ENCODE results near the gene DLG1. TPM values are rescaled to one million over a fixed set of nuclear protein-coding genes. Genes with fewer than 3 reads are reported as not detected.

The DLG1 gene
- total RNA-seq, 1 experiment from 2014 or later: 55.2 TPM

- no peak for DNase-seq (ENCODE audit: low read depth)
Observed at GRCh38 chr3:197253238-197253947, 45.0 kb downstream of the DLG1 start.

GRCh38 chr3:197249542-197249941, 48.9 kb downstream of the DLG1 start:
- DNase-seq (ENCODE audit: low read depth): no peak

DNA sequence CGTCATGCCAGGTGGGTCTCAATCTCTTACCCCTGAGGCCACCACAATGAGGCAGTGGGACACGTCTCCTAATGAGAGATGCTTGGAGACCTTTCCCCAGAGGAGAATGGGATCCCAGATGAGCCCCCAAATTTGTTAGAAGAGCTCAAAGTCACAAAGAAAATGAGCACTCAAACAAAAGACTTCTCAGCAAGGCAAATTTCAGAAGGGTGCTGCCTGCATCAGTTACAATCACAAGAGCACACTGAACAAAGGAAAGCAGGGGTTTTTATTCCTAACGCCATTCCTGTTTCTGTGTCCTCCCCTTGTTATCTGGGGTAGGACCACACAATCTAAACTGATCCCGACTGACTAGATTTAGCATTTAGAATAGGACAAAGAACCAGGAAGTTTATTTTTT, 50.1 kb downstream of the DLG1 start:
- no peak for DNase-seq (ENCODE audit: low read depth)

GRCh38 chr3:197244751-197245150, 53.7 kb downstream of the DLG1 start:
- no peak for DNase-seq (ENCODE audit: low read depth)

GRCh38 chr3:197242784-197243432, 55.5 kb downstream of the DLG1 start:
- DNase-seq (ENCODE audit: low read depth): no peak

GRCh38 chr3:197241173-197241572, 57.2 kb downstream of the DLG1 start:
- no peak for DNase-seq (ENCODE audit: low read depth)

DNA sequence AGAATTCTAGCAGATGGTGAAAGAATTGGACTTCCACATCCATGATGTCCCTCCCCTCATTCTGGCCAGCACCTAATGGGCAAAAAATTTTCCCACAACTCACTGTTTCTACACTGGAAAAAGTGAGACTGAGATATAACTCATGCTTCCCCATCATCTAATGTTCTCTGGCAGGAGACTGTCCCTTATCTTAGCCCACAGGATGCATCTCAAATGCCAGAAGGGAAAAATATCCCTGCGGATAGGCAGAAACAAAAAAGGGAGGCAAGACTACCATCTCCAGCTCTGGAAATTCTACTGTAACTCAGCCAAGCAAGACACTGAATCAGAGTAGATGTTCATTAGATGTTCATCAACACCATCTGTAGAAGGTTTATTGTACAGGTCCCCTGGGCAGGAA, 58.6 kb downstream of the DLG1 start:
- no peak for DNase-seq (ENCODE audit: low read depth)

GRCh38 chr3:197238842-197239241, 59.6 kb downstream of the DLG1 start:
- DNase-seq (ENCODE audit: low read depth): no peak

DNA sequence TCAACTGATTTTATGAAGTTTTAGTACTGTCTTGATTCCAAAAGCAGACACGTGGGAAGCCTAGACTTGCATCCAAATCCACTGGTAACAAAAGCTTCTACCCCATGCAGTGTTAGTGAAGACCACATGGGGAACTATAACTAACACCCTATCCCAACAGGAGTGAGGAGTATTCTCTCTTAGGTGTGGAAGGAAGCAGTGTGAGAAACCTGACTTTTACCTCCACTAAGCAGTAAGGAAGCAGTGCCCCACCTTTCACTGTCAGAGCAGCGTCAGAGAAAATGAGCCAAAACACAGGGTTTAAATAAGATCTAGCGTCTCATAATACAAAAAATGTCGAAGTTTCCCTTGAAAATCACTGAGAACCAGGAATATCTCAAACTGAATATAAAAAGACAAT, 60.5 kb downstream of the DLG1 start:
- DNase-seq (ENCODE audit: low read depth): no peak

DNA sequence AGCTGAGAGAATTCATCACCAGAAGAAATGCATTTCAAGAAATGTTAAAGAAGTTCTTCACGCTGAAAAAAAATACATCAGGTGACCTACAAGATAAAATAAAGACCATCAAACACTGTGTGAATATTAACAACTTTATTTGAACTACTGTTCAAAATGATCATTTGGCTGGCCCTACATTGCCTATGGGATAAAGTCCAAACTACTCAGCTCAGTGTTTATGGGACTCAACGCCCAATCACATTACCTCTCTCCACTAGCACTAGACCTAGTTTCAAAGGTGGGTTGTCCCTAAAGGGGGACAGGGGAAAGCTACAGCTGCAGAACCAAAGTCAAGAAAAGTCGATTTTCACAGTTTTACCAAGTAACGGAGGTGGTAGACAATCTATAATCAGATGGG, 62.0 kb downstream of the DLG1 start:
- DNase-seq (ENCODE audit: low read depth): no peak

- no peak for DNase-seq (ENCODE audit: low read depth)
Observed at GRCh38 chr3:197234947-197235914, 63.2 kb downstream of the DLG1 start.

DNA sequence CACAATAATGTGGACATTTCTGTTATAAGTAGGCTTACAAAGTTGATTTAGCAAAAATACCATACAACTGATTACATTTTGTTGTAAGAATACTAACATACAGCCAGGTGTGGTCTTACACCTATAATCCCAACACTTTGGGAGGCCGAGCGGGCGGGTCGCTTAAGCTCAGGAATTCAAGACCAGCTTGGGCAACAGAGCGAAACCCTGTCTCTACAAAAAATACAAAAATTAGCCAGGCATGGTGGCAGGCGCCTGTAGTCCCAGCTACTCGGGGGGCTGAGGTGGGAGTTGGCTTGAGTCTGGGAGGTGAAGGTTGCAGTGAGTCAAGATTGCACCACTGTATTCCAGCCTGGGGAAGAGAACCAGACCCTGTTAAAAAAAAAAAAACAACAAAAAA, 67.1 kb downstream of the DLG1 start:
- no peak for DNase-seq (ENCODE audit: low read depth)

- DNase-seq (ENCODE audit: low read depth): no peak
Observed at GRCh38 chr3:197229836-197230235, 68.6 kb downstream of the DLG1 start.

GRCh38 chr3:197229178-197229577, 69.2 kb downstream of the DLG1 start:
- no peak for DNase-seq (ENCODE audit: low read depth)

- DNase-seq (ENCODE audit: low read depth): no peak
Observed at GRCh38 chr3:197227780-197228574, 70.4 kb downstream of the DLG1 start.

GRCh38 chr3:197226179-197226578, 72.2 kb downstream of the DLG1 start:
- DNase-seq (ENCODE audit: low read depth): no peak

- no peak for DNase-seq (ENCODE audit: low read depth)
Observed at GRCh38 chr3:197225579-197225978, 72.8 kb downstream of the DLG1 start.

DNA sequence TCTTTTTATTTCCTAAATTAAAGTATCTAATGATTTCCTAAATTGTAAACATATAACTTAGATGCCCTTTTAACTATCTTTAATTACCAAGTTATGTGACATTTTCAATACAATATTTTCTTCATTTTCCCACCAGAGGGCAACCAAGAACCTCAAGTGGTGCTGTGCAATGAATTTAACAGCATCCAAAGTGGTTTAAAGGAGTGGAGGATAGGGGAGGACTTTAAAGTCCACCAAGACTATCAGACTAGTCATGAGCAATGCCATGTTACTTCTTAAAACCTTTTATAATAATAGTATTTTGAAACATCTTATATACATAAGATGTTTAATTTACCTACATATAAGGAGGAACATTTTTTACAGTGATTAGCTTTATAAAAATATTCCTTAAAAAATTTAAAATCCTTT, 74.4 kb downstream of the DLG1 start:
- DNase-seq (ENCODE audit: low read depth): peak; percentile 51

- DNase-seq (ENCODE audit: low read depth): no peak
Observed at GRCh38 chr3:197222937-197223370, 75.5 kb downstream of the DLG1 start.

DNA sequence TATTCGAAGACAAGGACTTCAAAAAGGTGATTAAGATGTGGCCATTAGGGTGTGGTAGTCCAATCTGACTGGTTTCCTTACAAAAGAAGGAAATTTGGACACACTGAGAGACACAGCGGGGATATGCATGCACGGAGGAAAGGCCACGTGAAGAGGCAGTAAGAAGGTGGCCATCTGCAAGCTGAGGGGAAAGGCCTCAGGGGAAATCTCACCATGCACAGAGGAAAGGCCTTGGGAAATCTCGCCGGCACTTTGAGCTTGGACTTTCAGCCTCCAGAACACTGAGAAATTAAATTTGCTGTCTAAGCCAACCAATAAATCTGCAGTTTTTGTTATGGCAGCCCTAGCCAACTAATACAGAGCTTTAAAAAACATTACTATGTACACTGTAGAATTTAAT, 78.8 kb downstream of the DLG1 start:
- no peak for DNase-seq (ENCODE audit: low read depth)

DNA sequence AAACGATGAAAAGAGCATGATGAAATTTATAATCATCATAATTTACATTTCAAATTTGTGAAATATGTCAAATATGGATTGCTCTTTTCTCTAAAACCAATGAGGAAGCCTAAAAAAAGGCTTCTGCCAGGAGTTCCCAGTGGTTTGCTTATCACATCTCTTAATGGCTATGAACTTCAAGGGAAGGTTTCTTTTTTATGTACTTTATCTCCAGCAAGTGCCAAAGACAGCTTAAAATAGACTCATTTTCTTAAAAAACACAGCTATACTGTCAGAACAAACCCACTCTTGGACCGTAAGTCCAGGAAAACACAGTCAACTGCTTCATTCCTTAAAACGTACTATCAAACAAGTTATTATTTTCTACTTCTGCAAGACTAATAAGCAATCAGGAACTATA, 80.2 kb downstream of the DLG1 start:
- DNase-seq (ENCODE audit: low read depth): no peak

Data from HT1080 (cell line).